Activated CD4-positive, alpha-beta T cell treated with anti-CD3 and anti-CD28 coated beads for 48 hours (primary cell): ENCODE results near the gene SSR4.
A peak's percentile ranks its signal among the peaks of the same experiment; 100 is the strongest.

Experiments
- DNase-seq: peaks from one replicate; pipeline ENCODE4 v3.0.0-alpha.2; 2020

The SSR4 gene

GRCh38 chrX:153769865-153770600, 24.4 kb upstream of the SSR4 start:
- peak; percentile 1 for DNase-seq

GRCh38 chrX:153770601-153771414, 23.7 kb upstream of the SSR4 start:
- DNase-seq = no peak

- DNase-seq = no peak
These were observed 22.8 kb upstream of the SSR4 start for GRCh38 chrX:153771415-153772315.

- peak; percentile 1 for DNase-seq
These were observed 21.9 kb upstream of the SSR4 start for GRCh38 chrX:153772316-153773217.

GRCh38 chrX:153773218-153773611, 21.3 kb upstream of the SSR4 start:
- DNase-seq = no peak

- DNase-seq = no peak
These were observed 20.5 kb upstream of the SSR4 start for GRCh38 chrX:153773741-153774575.

- no peak for DNase-seq
These were observed 19.7 kb upstream of the SSR4 start for GRCh38 chrX:153774576-153775292.

GRCh38 chrX:153775293-153776119, 19.0 kb upstream of the SSR4 start:
- no peak for DNase-seq

GRCh38 chrX:153776120-153776599, 18.3 kb upstream of the SSR4 start:
- no peak for DNase-seq

- peak; percentile 22 for DNase-seq
These were observed 17.8 kb upstream of the SSR4 start for GRCh38 chrX:153776611-153777045.

GRCh38 chrX:153777261-153778090, 17.0 kb upstream of the SSR4 start:
- no peak for DNase-seq

GRCh38 chrX:153778181-153778580, 16.3 kb upstream of the SSR4 start:
- no peak for DNase-seq

GRCh38 chrX:153778684-153779101, 15.8 kb upstream of the SSR4 start:
- DNase-seq = no peak

GRCh38 chrX:153779891-153780677, 14.4 kb upstream of the SSR4 start:
- no peak for DNase-seq

- DNase-seq = no peak
These were observed 13.6 kb upstream of the SSR4 start, which contains the start of gene SRPK3 for GRCh38 chrX:153780678-153781427. Gene SRPK3, plus strand, starts transcription at chrX:153781041. Its CDS starts 46 bp downstream, at chrX:153781087.

- no peak for DNase-seq
These were observed 12.9 kb upstream of the SSR4 start for GRCh38 chrX:153781428-153782047.
